ENCODE data around the gene VDR.

DNA sequence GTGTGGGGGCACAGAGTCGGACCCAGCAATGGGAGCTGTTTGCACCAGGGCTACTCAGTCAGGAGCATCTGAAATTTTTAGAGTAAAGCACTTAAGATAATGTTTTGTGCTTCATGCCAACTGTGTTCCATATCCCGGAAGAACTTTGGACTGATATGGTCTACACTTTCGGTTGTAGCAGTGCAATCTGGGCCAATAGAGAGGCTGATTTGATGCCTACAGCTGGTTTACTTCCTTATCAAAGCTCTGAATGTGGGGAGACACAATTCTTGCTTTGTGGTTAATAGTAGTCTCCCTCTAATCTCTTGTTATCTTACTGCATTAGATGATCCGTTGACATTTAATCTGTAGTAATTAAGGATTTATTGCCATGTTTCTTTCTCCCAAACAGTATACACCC, 7.8 kb upstream of the VDR start:
- TF ChIP-seq EP300 (IDR thresholded peaks at IDR 0.05): no peak
- TF ChIP-seq POLR2A (IDR thresholded peaks at IDR 0.05): no peak

Data from suprapubic skin (tissue), 2 donors.